Fibroblast of lung (primary cell): ENCODE measurements around the gene CCDC187.

Experiments used
- EZH2 ChIP-seq: IDR thresholded peaks from 2 replicates; pipeline ENCODE4 v1.5.1; 2012; ENCODE audit warnings: low read length, control low read depth, mild to moderate bottlenecking; ENCODE audit errors: missing control alignments
- TF ChIP-seq, protein P1 (sequence below), 2 donors: IDR thresholded peaks in 1 of 2; conservative IDR thresholded peaks in 1 of 2; 1 replicate in 1 of 2; 2 replicates in 1 of 2; pipeline ENCODE4 v1.5.1; 2011 to 2012; ENCODE audit warnings: low read length in 2 of 2, control low read depth in 1 of 2, inconsistent platforms in 1 of 2, low read depth in 1 of 2, mild to moderate bottlenecking in 1 of 2

DNA sequence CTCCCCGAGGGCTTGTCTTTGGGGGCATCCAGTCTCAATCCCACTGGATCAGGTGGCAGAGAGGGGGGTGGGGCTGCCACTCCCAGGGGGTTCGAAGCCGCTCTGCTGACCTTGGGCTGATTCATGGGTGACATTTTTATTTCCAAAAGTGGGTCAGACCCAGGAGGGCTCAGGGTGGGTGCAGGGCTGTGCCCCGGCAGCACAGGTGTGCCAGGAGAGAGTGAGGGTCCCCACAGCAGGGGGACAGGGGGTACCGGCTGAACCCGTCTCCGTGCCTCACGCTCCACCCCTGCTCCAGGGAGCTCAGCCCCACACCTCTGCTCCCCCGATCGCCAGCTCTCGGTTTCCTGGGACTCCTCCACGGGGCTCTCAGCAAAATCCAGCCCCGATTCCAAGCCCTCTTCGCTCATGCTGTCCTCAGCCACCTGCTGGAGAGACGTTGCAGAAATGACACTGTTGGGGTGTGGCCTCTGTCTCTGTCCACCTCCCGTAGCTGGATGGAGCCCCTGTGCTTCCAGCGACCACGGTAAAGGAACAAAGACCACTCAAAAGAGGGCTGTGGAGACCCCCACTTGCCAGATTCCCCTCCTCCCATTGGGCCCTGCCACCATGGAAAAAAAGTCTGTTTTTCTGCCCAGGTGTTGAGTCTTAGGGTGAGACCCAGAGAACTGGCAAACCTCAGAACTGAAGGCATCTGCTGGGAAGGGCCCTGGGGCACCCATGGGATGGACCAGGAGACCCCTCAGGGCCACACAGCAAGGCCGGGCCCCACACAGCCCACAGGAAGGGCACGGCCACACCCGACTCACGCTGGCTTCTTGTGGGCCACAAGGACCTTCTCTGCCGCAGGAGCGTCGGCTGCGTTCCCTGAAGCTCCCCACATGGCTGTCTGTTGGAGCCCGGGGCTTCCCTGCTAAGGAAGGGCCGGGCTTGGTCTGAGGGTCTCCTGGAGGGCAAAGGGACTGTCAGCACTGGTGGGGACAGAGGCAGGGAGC lies 47.7 kb downstream of the CCDC187 start:
- TF ChIP-seq EZH2: no peak
- TF ChIP-seq, protein P1, sequence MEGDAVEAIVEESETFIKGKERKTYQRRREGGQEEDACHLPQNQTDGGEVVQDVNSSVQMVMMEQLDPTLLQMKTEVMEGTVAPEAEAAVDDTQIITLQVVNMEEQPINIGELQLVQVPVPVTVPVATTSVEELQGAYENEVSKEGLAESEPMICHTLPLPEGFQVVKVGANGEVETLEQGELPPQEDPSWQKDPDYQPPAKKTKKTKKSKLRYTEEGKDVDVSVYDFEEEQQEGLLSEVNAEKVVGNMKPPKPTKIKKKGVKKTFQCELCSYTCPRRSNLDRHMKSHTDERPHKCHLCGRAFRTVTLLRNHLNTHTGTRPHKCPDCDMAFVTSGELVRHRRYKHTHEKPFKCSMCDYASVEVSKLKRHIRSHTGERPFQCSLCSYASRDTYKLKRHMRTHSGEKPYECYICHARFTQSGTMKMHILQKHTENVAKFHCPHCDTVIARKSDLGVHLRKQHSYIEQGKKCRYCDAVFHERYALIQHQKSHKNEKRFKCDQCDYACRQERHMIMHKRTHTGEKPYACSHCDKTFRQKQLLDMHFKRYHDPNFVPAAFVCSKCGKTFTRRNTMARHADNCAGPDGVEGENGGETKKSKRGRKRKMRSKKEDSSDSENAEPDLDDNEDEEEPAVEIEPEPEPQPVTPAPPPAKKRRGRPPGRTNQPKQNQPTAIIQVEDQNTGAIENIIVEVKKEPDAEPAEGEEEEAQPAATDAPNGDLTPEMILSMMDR (conservative IDR thresholded peaks at IDR 0.05 in 1 of 2, IDR thresholded peaks at IDR 0.05 in 1 of 2; ENCODE audit: low read depth in 1 of 2, low read length in 2 of 2): peak in 1 of 2 donors; percentile 14
